ENCODE results near the gene TLCD5.

GRCh38 chr11:120365512-120365911 lies 40.4 kb downstream of the TLCD5 start:
- TF ChIP-seq RAD21 (IDR thresholded peaks at IDR 0.05; ENCODE audit: low read depth) (no peak), MAX (IDR thresholded peaks at IDR 0.05) (no peak), EP300 (IDR thresholded peaks at IDR 0.05; ENCODE audit: borderline replicate concordance) (no peak), CREB1 (IDR thresholded peaks at IDR 0.05; ENCODE audit: low read depth) (no peak), REST (IDR thresholded peaks at IDR 0.05; ENCODE audit: low read depth) (no peak), TCF12 (IDR thresholded peaks at IDR 0.05; ENCODE audit: low read depth) (no peak)

All from Ishikawa (cell line).